Superior temporal gyrus (tissue), 1 donor: ENCODE results near the gene NSL1.
"Not testable (repeated sequence)": the region's sequence is repeated elsewhere in the genome, so short reads cannot be mapped to it uniquely, and the experiment has no call there.

ENCODE experiments used
- DNase-seq: peaks from one replicate; pipeline ENCODE4 v3.0.0-alpha.2; 2016; ENCODE audit errors: extremely low spot score

Gene NSL1

DNA sequence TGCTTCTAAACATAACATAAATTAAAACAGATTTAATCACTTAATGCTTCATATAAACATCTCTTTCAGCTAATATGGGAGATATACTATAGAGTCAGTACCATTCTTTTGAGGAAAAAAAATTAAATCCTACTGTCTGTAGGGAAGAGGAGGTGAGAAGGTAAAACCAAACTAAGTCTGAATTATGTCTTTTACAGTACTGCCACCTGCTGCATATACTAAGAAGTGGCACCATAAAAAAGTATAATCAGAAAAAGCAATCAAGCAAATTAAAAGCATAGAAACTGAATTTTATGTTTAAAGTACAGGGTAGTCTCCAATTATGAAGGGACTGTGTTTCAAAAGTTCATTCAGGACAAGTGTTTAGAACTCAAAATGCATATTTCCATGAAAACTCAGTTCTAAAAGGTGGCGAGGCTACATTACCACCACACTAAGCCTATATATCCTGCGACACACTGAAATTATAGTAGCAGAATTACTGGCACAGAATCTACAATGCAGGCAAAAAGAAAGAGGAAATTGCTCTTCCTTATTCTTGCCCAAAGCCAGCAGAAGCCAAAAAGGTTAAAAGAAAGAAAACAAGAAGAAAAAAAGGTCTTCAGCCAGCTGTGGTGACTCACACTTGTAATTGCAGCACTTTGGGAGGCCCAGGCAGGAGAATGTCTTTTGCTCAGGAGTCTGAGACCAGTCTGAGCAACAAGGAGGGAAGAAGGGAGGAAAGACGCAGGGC lies 9.0 kb downstream of the NSL1 start:
- DNase-seq, result peak; percentile 78

DNA sequence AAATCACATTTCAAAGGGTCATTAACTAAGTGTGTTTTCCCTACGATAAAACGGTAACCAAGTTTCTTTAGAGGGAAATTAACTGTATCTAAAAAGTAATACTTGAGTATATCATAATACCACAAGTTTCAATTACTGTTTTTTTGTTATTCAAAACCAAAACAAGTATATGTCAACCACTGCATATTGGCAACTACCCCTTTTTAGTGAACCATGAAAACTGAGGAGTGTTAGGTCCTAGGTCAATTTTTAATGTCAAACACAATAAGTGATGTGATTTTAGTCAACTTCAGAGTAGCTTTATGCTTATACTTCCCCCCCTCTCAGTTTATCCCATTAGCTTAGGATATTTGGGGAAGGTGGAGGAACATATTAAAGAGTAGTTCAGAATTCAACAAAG lies 10.4 kb downstream of the NSL1 start:
- no peak for DNase-seq

DNA sequence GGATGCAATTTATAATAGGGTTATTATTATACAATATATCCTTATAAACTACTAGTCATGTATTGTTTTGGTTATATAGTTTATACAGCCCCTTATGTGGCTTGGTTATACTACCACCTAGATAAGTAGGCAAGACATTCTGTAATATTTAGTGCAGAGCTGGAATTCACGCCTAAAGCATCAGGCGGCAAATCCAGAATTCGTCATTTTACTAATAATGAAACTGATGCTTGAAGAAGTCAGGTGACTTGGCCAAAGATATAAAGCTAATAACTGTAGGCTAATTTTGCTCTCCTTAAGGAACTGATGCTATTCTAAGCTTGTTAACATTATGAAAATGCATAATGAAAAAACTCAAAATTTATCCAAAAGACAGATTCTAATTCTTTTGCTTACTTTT lies 10.8 kb downstream of the NSL1 start:
- no peak for DNase-seq

DNA sequence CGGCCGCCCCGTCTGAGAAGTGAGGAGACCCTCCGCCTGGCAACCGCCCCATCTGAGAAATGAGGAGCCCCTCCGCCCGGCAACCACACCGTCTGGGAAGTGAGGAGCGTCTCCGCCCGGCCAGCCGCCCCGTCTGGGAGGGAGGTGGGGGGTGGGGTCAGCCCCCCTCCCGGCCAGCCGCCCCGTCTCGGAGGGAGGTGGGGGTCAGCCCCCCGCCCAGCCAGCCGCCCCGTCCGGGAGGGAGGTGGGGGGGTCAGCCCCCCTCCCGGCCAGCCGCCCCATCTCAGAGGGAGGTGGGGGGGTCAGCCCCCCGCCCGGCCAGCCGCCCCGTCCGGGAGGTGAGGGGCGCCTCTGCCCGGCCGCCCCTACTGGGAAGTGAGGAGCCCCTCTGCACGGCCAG lies 12.5 kb downstream of the NSL1 start:
- DNase-seq, result not testable (repeated sequence)

DNA sequence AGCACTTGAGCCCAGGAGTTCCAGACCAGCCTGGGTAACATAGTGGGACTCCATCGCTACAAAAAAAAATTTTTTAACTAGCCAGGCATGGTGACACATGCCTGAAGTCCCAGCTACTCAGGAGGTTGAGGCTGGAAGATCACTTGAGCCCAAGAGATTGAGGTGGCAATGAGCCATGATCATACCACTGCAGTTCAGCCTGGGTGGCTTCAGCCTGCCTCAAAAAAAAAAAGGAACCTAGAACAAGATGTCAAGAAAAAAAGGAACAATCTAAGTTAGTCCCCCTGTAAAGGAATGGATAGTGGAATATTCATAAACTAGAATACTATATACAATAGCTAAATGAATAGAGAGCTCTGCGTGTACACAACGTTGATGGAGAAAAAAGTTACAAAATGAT lies 14.4 kb downstream of the NSL1 start:
- no peak for DNase-seq

DNA sequence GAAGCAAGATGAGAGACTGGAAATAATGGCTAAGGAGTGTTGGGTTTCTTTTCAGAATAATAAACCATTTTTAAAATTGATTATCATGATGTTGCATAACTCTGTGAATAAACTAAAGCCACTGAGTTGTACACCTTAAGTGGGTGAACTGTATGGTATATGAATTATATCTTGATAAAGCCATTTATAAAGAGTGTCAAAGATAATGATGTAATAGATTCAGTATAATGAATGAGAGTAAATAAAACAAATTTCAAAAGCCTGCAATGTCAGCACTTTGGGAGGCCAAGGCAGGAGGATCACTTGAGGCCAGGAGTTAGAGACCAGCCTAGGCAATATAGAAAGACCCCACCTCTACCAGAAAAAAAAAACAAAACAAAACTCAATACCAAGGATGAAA lies 16.3 kb downstream of the NSL1 start:
- no peak for DNase-seq

DNA sequence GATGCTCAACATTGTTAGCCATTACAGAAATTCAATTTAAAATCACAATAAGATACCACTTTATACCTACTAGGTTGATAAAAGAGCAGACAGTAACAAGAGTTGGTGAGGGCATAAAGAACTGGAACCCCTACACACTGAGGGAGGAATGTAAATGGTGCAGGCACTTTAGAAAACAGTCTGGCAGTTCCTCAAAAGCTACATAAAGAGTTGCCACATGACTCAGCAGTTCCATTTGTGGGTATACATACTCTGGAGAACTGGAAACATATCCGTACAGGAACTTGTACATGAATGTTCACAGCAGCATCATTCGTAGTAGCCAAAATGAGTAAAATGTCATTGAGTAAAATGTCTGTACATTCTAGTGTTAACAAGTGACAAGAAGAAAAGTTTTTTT lies 17.0 kb downstream of the NSL1 start:
- peak; percentile 44 for DNase-seq

DNA sequence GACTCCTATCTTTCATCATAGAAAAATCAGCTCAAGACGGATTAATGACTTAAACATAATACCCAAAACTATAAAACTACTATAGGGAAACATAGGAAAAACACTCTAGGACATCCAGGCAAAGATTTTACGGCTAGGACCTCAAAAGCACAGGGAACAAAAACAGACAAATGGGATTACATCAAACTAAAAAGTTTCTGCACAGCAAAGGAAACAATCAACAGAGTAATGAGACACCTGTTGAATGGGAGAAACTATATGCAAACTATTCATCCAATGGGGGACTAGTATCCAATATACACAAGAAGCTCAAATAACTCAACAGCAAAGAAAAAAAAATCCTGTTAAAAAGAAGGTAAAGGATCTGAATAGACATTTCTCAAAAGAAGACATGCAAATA lies 18.6 kb downstream of the NSL1 start:
- DNase-seq, result no peak

DNA sequence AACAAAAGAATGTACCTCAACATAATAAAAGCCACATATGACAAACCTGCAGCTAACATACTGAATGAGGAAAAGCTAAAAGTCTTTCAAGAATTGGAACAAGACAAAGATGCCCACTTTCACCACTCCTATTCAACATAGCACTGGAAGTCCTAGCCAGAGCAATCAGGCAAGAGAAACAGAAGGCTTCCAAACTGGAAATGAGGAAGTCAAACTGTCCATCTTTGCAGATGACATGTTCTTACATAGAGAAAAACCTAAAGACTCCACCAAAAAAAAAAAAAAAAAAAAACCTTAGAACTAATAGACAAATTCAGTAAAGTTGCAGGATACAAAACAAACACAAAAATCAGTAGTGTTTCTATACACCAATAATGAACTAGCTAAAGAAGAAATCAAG lies 20.2 kb downstream of the NSL1 start:
- no peak for DNase-seq

DNA sequence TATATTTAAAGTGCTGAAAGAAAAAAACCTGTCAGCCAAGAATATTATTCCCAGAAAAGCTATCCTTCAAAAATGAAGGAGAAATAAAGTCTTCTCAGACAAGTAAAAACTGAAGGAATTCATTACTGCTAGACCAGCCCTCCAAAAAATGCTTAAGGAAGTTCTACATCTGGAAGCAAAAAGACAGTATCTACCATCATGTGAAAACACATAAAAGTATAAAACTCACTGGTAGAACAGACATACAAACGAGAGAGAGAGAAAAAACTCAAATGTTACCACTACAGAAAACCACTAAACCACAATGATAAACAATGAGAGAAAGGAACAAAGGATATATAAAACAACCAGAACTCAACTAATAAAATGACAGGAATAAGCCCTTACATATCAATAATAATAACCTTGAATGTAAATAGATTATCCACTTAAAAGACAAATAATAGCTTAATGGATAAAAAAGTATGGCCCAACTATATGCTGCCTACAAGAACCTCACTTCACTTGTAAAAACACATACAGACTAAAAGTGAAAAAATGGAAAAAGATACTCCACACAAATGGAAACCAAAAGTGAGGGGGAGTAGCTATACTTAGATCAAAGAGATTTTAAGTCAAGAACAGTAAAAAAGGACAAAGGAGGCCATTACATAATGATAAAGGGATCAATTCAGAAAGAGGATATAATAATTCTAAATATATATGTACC lies 22.0 kb downstream of the NSL1 start:
- no peak for DNase-seq

DNA sequence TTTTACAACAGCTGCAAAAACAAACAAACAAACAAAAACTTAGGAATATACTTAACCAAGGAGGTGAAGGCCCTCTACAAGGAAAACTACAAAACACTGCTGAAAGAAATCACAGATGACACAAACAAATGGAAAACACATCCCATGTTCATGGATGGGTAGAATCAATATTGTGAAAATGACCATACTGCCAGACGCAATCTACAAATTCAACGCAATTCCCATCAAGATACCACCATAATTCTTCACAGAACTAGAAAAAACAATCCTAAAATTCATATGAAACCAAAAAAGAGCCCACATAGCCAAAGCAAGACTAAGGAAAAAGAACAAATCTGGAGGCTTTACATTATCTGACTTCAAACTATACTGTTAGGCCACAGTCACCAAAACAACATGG lies 24.8 kb downstream of the NSL1 start:
- not testable (repeated sequence) for DNase-seq

DNA sequence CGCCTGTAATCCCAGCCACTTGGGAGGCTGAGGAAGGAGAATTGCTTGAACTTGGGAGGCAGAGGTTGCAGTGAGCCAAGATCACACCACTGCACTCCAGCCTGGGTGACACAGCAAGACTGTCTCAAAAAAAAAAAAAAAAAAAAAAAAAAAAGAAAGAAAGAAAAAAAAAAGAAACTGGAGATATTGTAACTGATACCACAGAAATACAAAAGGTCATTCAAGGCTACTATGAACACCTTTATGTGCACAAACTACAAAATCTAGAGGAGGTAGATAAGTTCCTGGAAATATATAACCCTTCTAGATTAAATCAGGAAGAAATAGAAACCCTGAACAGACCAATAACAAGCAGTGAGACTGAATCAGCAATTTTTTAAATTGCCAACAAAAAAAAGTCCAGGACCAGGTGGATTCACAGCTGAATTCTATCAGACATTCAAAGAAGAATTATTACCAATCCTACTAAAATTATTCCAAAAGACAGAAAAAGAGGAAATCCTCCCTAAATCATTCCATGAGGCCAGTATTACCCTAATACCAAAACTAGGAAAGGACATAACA lies 26.8 kb downstream of the NSL1 start:
- DNase-seq, result not testable (repeated sequence)

DNA sequence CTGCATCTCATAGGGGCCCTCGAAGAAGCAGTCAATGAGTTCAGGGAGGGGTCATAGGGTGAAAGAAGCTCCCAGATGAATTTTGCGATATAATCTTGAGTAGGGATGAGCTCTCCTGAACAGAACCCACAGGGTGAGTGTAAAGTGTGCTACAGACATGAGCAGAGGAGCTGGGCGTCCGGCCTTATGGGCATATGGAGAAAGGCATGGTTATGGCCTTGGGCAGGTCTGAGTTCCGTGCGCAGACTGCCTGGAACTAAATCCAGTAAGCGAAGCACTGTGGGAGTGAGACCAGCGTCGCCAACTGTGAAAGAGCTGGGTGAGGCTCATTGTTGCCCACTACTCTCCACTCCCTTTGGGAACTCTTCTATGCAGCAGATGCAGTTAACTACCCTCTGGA lies 28.7 kb downstream of the NSL1 start:
- DNase-seq, result no peak

DNA sequence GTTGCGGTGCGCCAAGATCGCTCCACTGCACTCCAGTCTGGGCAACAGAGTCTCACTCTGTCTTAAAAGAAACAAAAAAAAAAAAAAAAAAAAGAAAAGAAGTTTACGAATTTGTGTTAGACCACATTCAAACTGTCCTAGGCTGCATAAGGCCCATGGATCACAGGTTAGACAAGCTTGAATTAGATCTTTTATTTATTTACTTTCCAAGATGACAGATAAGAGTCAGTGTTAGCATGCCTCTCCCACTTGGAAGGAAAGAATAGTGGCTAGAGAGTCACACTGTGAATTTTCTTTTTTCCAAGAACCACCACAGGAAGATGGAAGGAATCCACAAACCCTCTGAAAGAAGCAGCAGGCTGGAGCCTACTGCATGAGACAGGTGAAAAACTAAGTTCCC lies 29.3 kb downstream of the NSL1 start:
- DNase-seq, result no peak

DNA sequence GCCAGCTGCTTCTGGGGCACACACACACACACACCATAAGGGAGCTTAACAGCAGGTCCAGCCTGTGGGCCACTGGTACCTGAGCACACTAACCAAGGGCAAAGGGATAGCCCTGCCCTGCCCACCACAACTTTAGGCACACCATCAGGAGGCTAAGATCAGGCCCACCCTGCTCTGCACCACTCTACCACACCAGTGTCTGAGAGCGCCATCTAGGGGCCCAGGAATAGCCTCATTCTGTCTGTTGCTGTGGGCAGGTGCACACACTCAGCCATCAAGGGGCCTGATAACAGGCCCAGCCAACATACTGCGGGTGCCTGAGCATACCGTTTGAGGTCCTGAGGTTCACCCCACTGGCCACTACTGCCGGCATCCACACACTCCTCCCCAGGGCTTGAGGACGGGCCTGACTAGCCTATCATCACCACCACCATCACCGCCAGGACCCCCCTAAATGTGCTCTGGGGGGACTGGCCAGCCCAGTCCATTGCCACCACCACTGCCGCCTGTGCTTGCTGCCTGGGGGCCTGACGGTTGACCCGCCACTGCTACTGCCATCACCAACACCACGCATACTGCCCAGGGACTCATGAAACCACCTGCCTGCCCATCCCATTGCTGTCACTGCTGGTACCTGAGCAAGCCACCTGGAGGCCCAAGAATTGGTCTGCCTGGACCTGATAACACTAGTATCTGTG lies 31.3 kb downstream of the NSL1 start:
- DNase-seq, result no peak

DNA sequence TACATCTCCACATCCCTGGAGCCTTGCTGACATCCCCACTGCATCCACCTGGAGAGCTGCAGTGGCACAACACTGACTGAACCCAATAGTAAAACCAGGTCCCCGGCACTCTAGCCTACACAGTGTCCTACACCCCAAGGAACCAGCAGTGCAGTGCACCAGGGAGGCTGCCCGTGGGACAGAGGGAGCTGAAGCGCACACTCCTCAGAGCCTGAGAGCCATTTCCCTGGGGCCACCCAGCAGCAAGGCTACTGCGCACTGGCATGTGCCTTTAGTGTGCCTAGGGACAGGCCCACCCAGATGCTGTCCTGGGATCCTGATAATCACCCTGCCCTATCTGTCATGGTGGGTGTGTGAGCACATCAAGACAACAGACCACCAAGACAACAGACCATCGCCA lies 31.9 kb downstream of the NSL1 start:
- DNase-seq, result no peak

DNA sequence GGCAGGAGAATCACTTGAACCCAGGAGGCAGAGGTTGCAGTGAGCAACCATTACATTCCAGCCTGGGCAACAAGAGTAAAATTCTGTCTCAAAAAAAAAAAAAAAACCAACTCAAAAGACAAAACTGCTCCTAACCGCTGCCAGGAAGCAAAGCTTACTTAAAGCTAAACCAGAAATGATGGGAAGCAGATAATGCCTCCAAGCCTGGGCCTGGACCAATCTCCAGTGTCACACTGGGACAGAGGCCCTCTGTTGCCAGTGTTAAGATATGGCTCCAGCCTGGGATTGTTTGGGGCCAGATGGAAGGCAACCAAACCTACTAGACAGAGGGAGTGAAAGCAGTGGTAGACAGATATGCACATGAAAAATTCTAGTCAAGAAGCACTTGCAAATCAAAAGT lies 36.9 kb downstream of the NSL1 start:
- peak; percentile 78 for DNase-seq

DNA sequence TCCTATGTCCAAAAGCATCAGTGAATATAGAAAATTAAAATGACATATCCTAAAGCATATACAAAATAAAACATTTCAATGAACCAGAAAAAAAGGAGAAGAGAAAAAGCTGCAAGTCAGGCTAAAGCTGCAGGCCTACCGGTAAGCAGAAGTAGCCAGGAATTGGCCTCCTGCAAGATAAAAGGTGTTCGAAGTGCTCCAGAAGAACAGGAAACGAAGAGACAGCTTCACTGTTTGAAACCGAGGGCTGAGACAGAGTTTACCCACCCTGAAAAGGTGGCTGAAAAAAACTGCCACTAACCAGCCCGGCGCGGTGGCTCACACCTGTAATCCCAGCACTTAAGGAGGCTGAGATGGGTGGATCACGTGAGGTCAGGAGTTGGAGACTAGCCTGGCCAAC lies 37.4 kb downstream of the NSL1 start:
- DNase-seq, result no peak

DNA sequence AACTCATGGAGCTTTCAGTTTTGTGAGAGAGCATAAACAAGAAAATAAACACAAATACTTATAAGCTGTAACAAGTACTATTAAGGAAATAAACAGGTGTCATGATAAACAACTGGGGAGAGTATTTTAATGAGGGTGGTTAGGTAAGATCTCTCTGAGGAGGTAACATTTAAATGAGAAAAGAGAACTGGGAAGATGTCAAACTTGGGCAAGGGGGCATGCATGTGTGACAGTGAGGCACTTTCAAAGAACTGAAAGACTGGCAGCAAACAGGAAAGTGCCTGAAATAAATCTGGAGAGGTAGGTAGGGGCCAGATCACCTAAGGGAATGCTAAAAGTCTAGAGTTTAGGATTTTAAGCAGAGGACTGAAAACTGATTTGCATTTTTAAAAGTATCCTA lies 37.8 kb downstream of the NSL1 start:
- DNase-seq, result no peak

DNA sequence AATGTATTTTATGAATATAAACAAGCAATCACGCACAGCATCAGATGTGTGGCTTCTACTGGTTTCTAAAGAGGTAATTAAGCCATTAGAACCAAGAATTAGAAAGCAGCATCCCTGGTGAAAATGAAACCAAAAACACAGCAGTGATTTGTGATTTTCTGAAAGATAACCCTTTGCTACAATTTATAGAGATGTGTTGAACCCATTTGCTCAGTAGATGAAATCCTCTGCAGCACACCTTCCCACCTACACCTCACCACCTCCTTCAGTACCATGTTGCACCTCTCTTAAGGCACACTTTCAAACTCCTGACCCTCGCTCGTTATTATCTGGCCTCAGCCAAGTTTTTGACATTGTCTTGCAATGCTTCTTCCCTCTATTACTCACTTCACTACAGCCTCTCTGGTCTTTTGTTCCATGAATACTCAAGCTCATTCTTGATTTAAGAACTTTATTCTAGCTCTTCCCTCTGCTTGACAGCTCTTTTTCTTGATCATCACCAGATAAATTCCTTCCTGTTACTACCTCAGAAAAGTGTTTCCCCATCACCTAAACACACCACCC lies 38.6 kb downstream of the NSL1 start:
- DNase-seq, result no peak

DNA sequence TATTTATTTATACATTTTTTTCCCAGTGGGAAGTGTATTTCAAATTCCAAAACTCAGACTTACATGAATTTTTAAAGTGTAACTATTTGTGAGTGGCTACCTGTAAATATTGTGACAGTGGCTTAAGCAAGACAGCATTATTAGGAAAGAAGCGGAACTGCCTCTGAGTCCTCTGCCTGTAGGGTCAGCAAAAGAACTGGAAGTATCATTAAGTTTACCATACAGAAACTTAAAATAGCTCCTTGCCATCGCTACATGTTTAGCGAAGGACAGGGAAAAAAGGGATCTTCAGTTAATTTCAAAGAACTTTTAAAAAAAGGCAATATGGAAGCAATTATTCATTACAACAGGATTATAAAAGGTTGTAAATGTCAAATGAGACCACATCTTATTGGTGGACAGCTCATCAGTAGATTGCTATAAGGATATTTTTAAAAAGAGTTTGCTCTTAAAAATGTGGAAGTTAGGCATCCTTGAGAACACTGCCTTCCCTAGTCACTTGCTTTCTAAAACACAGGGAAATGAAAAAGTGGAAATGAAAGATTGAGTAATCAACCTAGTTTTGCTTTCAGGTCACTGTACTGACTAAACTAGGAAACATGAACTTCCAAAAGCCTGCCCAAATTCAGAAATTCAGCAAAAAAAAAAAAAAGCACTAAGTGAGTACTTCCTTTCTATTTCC lies 39.2 kb downstream of the NSL1 start:
- DNase-seq, result peak; percentile 37
